Gastrocnemius medialis (tissue), 4 donors: ENCODE data around the gene CALU.

Source experiments
- CTCF ChIP-seq, 5 experiments: fragments of 450-650 bp in 3 of 5; fragments of 200-600 bp in 2 of 5; sonication (generic) in 2 of 5; IDR thresholded peaks in 4 of 5; conservative IDR thresholded peaks in 1 of 5; 1 replicate in 4 of 5; 2 replicates in 1 of 5; pipeline ENCODE4 v1.5.1; 2016 to 2019; ENCODE audit warnings: antibody characterized with exemption in 5 of 5, mild to moderate bottlenecking in 3 of 5, moderate library complexity in 3 of 5
- POLR2A ChIP-seq, 2 donors: fragments of 450-650 bp; IDR thresholded peaks; one replicate each; pipeline ENCODE4 v1.6.1; 2017; ENCODE audit warnings: antibody characterized with exemption in 2 of 2, mild to moderate bottlenecking in 2 of 2, moderate library complexity in 2 of 2

GRCh38 chr7:128794020-128794419 lies 54.9 kb downstream of the CALU start:
- peak in 4 of 5 experiments; percentile 26 to 54 (median 50) for TF ChIP-seq CTCF (IDR thresholded peaks at IDR 0.05 in 4 of 5, conservative IDR thresholded peaks at IDR 0.05 in 1 of 5)
- no peak for TF ChIP-seq POLR2A (IDR thresholded peaks at IDR 0.05)
